HG03095 (cell line): ENCODE results near the gene MUC5AC.

Experiments used
- ATAC-seq: cut with Tn5 transposase; IDR thresholded peaks from one replicate; pipeline ENCODE4 v1.9.1; 2021; ENCODE audit warnings: moderate library complexity; ENCODE audit not compliant: unreplicated experiment

MUC5AC gene

GRCh38 chr11:1195682-1196515, 38.1 kb downstream of the MUC5AC start:
- ATAC-seq: no peak

GRCh38 chr11:1196516-1197391, 39.0 kb downstream of the MUC5AC start:
- ATAC-seq: no peak

GRCh38 chr11:1197431-1197885, 39.7 kb downstream of the MUC5AC start:
- no peak for ATAC-seq

GRCh38 chr11:1197886-1198560, 40.3 kb downstream of the MUC5AC start:
- ATAC-seq: no peak

GRCh38 chr11:1198561-1199240, 40.9 kb downstream of the MUC5AC start:
- ATAC-seq: no peak

GRCh38 chr11:1199241-1199750, 41.5 kb downstream of the MUC5AC start:
- no peak for ATAC-seq

DNA sequence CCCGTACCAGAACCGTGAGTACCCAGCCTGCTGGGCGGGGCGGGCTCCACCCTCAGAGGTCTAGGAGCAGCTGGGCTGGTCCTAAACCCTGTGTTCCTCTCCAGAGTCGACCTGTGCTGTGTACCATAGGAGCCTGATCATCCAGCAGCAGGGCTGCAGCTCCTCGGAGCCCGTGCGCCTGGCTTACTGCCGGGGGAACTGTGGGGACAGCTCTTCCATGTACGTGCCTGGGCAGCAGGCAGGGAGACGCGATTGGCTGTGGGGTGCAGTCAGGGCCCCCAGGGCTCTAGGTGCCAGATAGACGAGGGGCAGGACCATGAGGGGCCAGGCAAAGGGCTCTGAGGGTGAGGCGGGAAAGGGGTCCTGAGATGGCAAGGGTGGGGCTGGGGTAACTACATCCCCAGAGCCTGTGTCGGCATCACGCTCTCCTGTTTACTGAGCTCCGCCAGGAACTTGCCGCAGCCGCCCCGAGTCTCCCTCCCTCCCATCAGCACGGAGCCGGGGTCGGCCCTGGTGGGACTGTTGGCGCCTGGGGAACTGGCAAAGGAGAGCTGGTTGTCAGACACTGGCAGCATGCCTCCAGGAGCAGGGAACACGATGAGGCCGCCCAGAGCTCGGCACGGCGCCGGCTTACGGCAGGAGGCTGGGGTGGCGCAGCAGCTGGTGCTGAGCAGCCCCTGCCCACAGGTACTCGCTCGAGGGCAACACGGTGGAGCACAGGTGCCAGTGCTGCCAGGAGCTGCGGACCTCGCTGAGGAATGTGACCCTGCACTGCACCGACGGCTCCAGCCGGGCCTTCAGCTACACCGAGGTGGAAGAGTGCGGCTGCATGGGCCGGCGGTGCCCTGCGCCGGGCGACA, 42.2 kb downstream of the MUC5AC start:
- ATAC-seq: no peak

GRCh38 chr11:1200611-1201191, 42.9 kb downstream of the MUC5AC start:
- ATAC-seq: no peak

GRCh38 chr11:1201395-1202153, 43.8 kb downstream of the MUC5AC start:
- ATAC-seq: no peak

- ATAC-seq: no peak
These were observed 44.5 kb downstream of the MUC5AC start for GRCh38 chr11:1202154-1202775.

- ATAC-seq: no peak
These were observed 45.2 kb downstream of the MUC5AC start for GRCh38 chr11:1202776-1203504.

- no peak for ATAC-seq
These were observed 45.9 kb downstream of the MUC5AC start for GRCh38 chr11:1203505-1204271.

- no peak for ATAC-seq
These were observed 46.8 kb downstream of the MUC5AC start for GRCh38 chr11:1204381-1205101.

GRCh38 chr11:1205121-1205986, 47.6 kb downstream of the MUC5AC start:
- no peak for ATAC-seq

- no peak for ATAC-seq
These were observed 48.2 kb downstream of the MUC5AC start for GRCh38 chr11:1205987-1206331.
